Neuronal stem cell (in vitro differentiated cells): ENCODE results near the gene PDGFD.

ENCODE experiments used
- DNase-seq: peaks from one replicate; pipeline ENCODE4 v3.0.0-alpha.2; 2013; ENCODE audit warnings: low spot score
- H2AFZ ChIP-seq: one replicate; pipeline ENCODE4 v1.6.1; 2013; ENCODE audit warnings: mild to moderate bottlenecking, low read length, inconsistent platforms
- H2AK5ac ChIP-seq: 2 replicates; pipeline ENCODE4 v1.6.1; 2013; ENCODE audit warnings: low read depth, mild to moderate bottlenecking, inconsistent platforms, low read length, moderate library complexity, mixed read lengths
- H2BK120ac ChIP-seq: 2 replicates; pipeline ENCODE4 v1.6.1; 2013; ENCODE audit warnings: low read depth, mild to moderate bottlenecking, inconsistent platforms, low read length, moderate library complexity, mixed read lengths
- H2BK12ac ChIP-seq: one replicate; pipeline ENCODE4 v1.6.1; 2013; ENCODE audit warnings: low read length, inconsistent platforms
- H2BK15ac ChIP-seq: 2 replicates; pipeline ENCODE4 v1.6.1; 2013; ENCODE audit warnings: mild to moderate bottlenecking, low read length, inconsistent platforms, mixed read lengths
- H2BK5ac ChIP-seq: one replicate; pipeline ENCODE4 v1.6.1; 2013; ENCODE audit warnings: inconsistent platforms, mild to moderate bottlenecking, low read length, moderate library complexity
- H3K14ac ChIP-seq: one replicate; pipeline ENCODE4 v1.6.1; 2013; ENCODE audit warnings: low read length, inconsistent platforms
- H3K18ac ChIP-seq: 2 replicates; pipeline ENCODE4 v1.6.1; 2013; ENCODE audit warnings: low read length, inconsistent platforms
- H3K23ac ChIP-seq: 2 replicates; pipeline ENCODE4 v1.6.1; 2013; ENCODE audit warnings: low read depth, mild to moderate bottlenecking, mixed read lengths, low read length, inconsistent platforms; ENCODE audit not compliant: poor library complexity
- H3K27ac ChIP-seq: replicated peaks from 3 replicates; pipeline ENCODE4 v1.5.1; 2013; ENCODE audit warnings: low read length, inconsistent platforms
- H3K27me3 ChIP-seq, 3 experiments: 2 replicates each; pipeline ENCODE4 v1.6.1; 2013; ENCODE audit warnings: low read length in 3 of 3, mild to moderate bottlenecking in 2 of 3, inconsistent platforms in 1 of 3, low read depth in 1 of 3, mixed read lengths in 1 of 3, moderate library complexity in 1 of 3; ENCODE audit not compliant: control insufficient read depth in 3 of 3, insufficient read depth in 3 of 3
- H3K36me3 ChIP-seq, 2 donors: replicated peaks in 1 of 2; 2 replicates each; pipeline ENCODE4 v1.6.1; 2013; ENCODE audit warnings: low read length in 2 of 2; ENCODE audit not compliant: control insufficient read depth in 2 of 2, insufficient read depth in 2 of 2
- H3K4ac ChIP-seq: 2 replicates; pipeline ENCODE4 v1.6.1; 2013; ENCODE audit warnings: inconsistent platforms, mild to moderate bottlenecking, low read length, moderate library complexity
- H3K4me1 ChIP-seq, 2 donors: 1 replicate in 1 of 2; 2 replicates in 1 of 2; pipeline ENCODE4 v1.6.1; 2013; ENCODE audit warnings: low read length in 2 of 2, low read depth in 1 of 2; ENCODE audit not compliant: control insufficient read depth in 2 of 2, insufficient read depth in 1 of 2
- H3K4me2 ChIP-seq: one replicate; pipeline ENCODE4 v1.6.1; 2013; ENCODE audit warnings: mild to moderate bottlenecking, low read length, inconsistent platforms; ENCODE audit not compliant: insufficient read depth, poor library complexity, severe bottlenecking
- H3K4me3 ChIP-seq, 2 donors: 2 replicates each; pipeline ENCODE4 v1.5.1; 2013; ENCODE audit warnings: low read length in 2 of 2, mild to moderate bottlenecking in 2 of 2, inconsistent platforms in 1 of 2, moderate library complexity in 1 of 2
- H3K79me1 ChIP-seq: one replicate; pipeline ENCODE4 v1.6.1; 2013; ENCODE audit warnings: low read depth, mild to moderate bottlenecking, inconsistent platforms, low read length, moderate library complexity
- H3K9ac ChIP-seq: one replicate; pipeline ENCODE4 v1.6.1; 2013; ENCODE audit warnings: mild to moderate bottlenecking, low read depth, low read length, inconsistent platforms; ENCODE audit not compliant: poor library complexity
- H3K9me3 ChIP-seq, 2 donors: replicated peaks in 1 of 2; 2 replicates each; pipeline versions ENCODE3 to v1.6.1; 2013; ENCODE audit warnings: low read length in 2 of 2, mild to moderate bottlenecking in 2 of 2, inconsistent platforms in 1 of 2, low read depth in 1 of 2, mixed read lengths in 1 of 2, moderate library complexity in 1 of 2; ENCODE audit not compliant: control insufficient read depth in 2 of 2, insufficient read depth in 1 of 2
- H4K8ac ChIP-seq: one replicate; pipeline ENCODE4 v1.6.1; 2013; ENCODE audit warnings: low read depth, mild to moderate bottlenecking, inconsistent platforms, low read length, moderate library complexity
- H4K91ac ChIP-seq: one replicate; pipeline ENCODE4 v1.6.1; 2013; ENCODE audit warnings: low read length, low read depth, mild to moderate bottlenecking, inconsistent platforms; ENCODE audit not compliant: poor library complexity
- WGBS, 2 donors: extraction: QIAGEN DNeasy Blood & Tissue Kit; methylation state at CpG; one replicate each; pipeline ENCODE4 v1.1.7; 2013; ENCODE audit warnings: missing lambda C conversion rate in 2 of 2, mixed read lengths in 1 of 2; ENCODE audit not compliant: insufficient read length in 2 of 2, insufficient replicate concordance in 1 of 2; ENCODE audit errors: extremely low coverage in 2 of 2; 5-methylcytosine and 5-hydroxymethylcytosine counted together

PDGFD gene

DNA sequence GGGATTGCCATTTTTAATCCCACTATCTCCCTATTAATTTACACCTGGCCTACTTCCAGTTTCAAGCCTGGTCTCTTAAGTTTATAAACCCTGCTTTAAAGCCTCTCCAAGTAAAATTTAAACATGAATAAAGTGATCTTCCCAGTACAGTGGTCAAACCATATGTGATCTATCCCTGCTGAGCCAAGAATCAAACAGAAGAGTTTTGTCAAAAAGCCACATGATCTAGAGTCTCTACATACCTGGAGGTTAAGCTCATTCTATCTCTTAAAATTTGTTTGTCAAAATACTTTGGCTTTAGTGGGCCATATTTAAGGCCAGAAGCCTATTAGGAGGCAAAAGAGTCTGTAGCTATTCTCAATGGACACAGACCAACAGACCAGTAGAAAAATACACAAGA, 170.4 kb downstream of the PDGFD start:
- no peak overlapping the region for H2BK120ac ChIP-seq
- no peak overlapping the region for H2BK12ac ChIP-seq
- H3K27me3 ChIP-seq = no peaks in the 10 kb centered on the region
- no peak overlapping the region for H4K8ac ChIP-seq
- no peaks in the 10 kb centered on the region for H3K36me3 ChIP-seq
- DNase-seq = no peak
- H3K14ac ChIP-seq = no peak overlapping the region
- H2AFZ ChIP-seq = no peak overlapping the region
- H3K9ac ChIP-seq = no peak overlapping the region
- no peak overlapping the region for H3K27ac ChIP-seq
- no peak overlapping the region for H3K4me2 ChIP-seq
- H3K4me1 ChIP-seq = no peaks in the 10 kb centered on the region
- no peaks in the 10 kb centered on the region for H3K9me3 ChIP-seq
- H3K79me1 ChIP-seq = no peaks in the 10 kb centered on the region
- H2BK15ac ChIP-seq = no peak overlapping the region
- H4K91ac ChIP-seq = no peak overlapping the region
- H2AK5ac ChIP-seq = no peak overlapping the region
- H3K4ac ChIP-seq = no peak overlapping the region
- H2BK5ac ChIP-seq = no peak overlapping the region
- no peak overlapping the region for H3K18ac ChIP-seq
- no peak overlapping the region for H3K23ac ChIP-seq
- no peak overlapping the region for H3K4me3 ChIP-seq

DNA sequence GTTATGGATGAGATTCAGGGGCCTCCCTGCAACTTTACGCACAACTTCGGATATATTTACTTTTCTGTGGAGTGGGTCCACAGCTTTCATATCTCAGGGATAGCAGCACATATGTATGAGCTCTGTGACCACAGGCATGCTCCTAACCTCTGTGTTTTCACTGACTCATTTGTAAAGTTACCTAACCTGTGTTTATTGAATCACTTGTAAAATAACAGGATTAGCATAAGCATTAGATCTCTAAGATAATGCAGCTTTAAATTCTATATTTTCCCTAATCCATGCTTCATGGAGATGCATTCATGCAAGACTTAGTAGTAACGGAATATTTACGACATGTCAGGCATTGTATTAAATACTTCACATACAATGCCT, 175.4 kb downstream of the PDGFD start:
- Histone ChIP-seq H2BK120ac (no peak overlapping the region), H2AFZ (no peak overlapping the region), H3K27me3 (no peaks in the 10 kb centered on the region), H2BK15ac (no peak overlapping the region), H3K9ac (no peak overlapping the region), H3K4me1 (peaks cover 3 to 5% of the 10 kb centered on the region in 2 donors), H4K91ac (no peak overlapping the region), H3K18ac (no peak overlapping the region), H3K9me3 (no peaks in the 10 kb centered on the region), H3K79me1 (no peaks in the 10 kb centered on the region), H2BK5ac (no peak overlapping the region), H3K14ac (no peak overlapping the region), H2AK5ac (no peak overlapping the region), H3K4me3 (no peak overlapping the region), H3K4me2 (no peak overlapping the region), H3K36me3 (no peaks in the 10 kb centered on the region), H3K27ac (no peak overlapping the region), H3K23ac (no peak overlapping the region), H2BK12ac (no peak overlapping the region), H4K8ac (no peak overlapping the region), H3K4ac (no peak overlapping the region)
- no peak for DNase-seq
- no CpG with 5 or more reads among the region's 4 CpGs for WGBS, 2 donors

DNA sequence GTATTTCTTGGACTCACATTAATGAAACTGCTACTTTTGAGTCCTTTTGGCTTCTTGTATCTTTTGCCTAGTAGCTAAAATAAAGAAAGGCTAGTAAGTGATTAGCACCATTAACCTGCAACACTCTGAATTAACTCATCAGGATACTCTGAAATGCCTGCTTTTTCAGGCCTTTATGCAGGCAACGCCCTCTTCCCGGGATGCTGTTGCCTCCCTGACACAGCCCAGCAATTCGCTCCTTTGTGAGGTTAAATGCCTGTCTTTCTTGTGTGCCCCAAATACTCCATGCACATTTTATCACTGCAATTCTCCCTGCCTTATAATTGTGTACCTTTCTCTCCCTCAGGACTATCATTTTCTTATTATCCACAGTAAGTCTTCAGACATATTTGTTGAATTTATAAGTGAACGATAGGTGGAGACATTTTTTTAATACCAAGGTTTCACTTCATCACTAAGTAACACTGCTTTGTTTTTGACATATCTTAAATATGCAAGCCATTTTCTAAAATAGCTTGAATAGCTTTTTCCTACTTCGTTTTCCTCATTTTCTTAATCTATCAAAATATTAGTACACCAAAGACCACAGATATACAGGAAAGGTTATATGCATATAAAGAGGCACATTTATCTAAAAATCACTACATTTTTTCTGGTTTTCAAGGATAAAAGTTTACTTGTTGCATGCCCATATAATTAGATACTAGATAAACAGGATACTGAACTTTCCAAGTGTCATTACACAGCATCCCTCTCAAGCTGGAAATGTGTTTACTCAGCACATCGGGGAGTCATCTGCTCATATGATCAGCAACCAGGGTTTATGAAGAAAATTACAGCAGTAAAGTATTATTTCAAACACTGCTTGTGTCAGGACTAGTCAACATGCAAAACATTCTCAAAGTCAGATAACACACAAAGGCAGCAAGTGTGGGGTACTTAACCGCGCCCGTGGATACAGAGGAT, 176.0 kb downstream of the PDGFD start:
- Histone ChIP-seq H2BK15ac (no peak overlapping the region), H3K36me3 (no peaks in the 10 kb centered on the region), H2BK5ac (no peak overlapping the region), H3K27ac (no peak overlapping the region), H3K27me3 (no peaks in the 10 kb centered on the region), H3K4ac (no peak overlapping the region), H3K9ac (no peak overlapping the region), H3K4me2 (no peak overlapping the region), H2BK12ac (no peak overlapping the region), H2BK120ac (no peak overlapping the region), H3K4me3 (no peak overlapping the region), H3K9me3 (peaks cover 0 to 2% of the 10 kb centered on the region in 2 donors), H3K18ac (no peak overlapping the region), H3K79me1 (no peaks in the 10 kb centered on the region), H4K8ac (no peak overlapping the region), H3K4me1 (peaks cover 3 to 5% of the 10 kb centered on the region in 2 donors), H3K14ac (no peak overlapping the region), H3K23ac (no peak overlapping the region), H2AK5ac (no peak overlapping the region), H4K91ac (no peak overlapping the region), H2AFZ (peak overlapping the region; percentile 11)
- no peak for DNase-seq
- no CpG with 5 or more reads among the region's 9 CpGs for WGBS, 2 donors

DNA sequence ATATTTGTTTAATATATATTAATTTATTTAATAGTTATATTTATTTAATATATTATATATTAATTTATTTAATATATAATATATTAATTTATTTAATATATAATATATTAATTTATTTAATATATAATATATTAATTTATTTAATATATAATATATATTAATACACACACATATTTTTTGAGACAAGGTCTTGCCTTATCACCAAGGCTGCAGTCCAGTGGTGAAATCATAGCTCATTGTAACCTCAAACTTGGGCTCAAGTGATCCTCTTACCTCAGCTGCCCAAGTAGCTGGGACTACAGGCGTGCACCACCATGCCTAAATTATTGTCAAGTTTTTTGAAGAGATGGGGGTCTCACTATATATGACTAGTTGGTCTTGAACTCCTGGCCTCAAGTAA, 178.9 kb downstream of the PDGFD start:
- Histone ChIP-seq H3K4me2 (no peak overlapping the region), H3K9me3 (peaks cover 0 to 3% of the 10 kb centered on the region in 2 donors), H3K18ac (no peak overlapping the region), H2BK12ac (no peak overlapping the region), H3K4ac (no peak overlapping the region), H2BK120ac (no peak overlapping the region), H2BK15ac (no peak overlapping the region), H3K14ac (no peak overlapping the region), H3K79me1 (no peaks in the 10 kb centered on the region), H2AK5ac (no peak overlapping the region), H3K4me1 (peaks cover 3 to 5% of the 10 kb centered on the region in 2 donors), H3K27ac (no peak overlapping the region), H2BK5ac (no peak overlapping the region), H3K23ac (no peak overlapping the region), H3K4me3 (no peak overlapping the region), H2AFZ (no peak overlapping the region), H3K9ac (no peak overlapping the region), H3K27me3 (no peaks in the 10 kb centered on the region), H4K91ac (no peak overlapping the region), H4K8ac (no peak overlapping the region), H3K36me3 (no peaks in the 10 kb centered on the region)
- WGBS, 2 donors = no CpG with 5 or more reads among the region's 1 CpG
- DNase-seq = no peak
